GM12892 (cell line): ENCODE data around the gene PRIMPOL.

Source experiments
- POLR2A ChIP-seq: IDR thresholded peaks from 2 replicates; pipeline ENCODE4 v1.6.1; 2011; ENCODE audit warnings: low read depth, low read length, control low read depth
- POLR2AphosphoS5 ChIP-seq: IDR thresholded peaks from 2 replicates; pipeline ENCODE4 v1.6.1; 2011; ENCODE audit warnings: low read depth, low read length, control low read depth
- TAF1 ChIP-seq: IDR thresholded peaks from 2 replicates; pipeline ENCODE4 v1.6.1; 2011; ENCODE audit warnings: low read depth, mild to moderate bottlenecking, control low read depth, low read length, borderline replicate concordance

DNA sequence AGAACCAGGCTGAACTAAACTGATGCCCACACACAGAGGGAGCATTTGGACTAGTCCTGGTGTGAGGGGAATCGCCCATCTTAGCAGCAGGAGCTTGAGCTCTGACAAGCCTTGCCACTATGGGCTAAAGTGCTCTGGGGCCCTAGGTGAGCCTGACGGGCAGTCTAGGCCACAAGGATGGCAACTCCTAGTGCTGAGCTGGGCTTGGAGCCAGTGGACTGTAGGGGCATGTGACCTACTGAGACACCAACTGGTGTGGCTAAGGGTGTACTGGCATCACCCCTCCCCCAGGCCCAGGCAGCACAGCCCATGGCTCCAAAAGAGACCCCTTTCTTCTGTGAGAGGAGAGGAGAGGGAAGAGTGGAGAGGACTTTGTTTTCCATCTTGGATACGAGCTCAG, 69.9 kb downstream of the PRIMPOL start:
- no peak for TF ChIP-seq TAF1
- TF ChIP-seq POLR2AphosphoS5 = no peak
- TF ChIP-seq POLR2A = no peak
